ENCODE results near the gene PPFIBP2. TPM values are rescaled to one million over a fixed set of nuclear protein-coding genes. Genes with fewer than 3 reads are reported as not detected.
A peak's percentile ranks its signal among the peaks of the same experiment; 100 is the strongest.

PPFIBP2 gene
- total RNA-seq, 4 donors from 2014 or later, result 8.0 to 26.5 (median 11.3) TPM

GRCh38 chr11:7490054-7490453 lies 23.7 kb upstream of the PPFIBP2 start:
- no peaks in the 10 kb centered on the region for H3K27me3 ChIP-seq
- no peaks in the 10 kb centered on the region for H3K9me3 ChIP-seq
- peak; percentile 84 for ATAC-seq
- WGBS, 2 donors (ENCODE audit: low coverage in 1 of 2), result 75% methylated on average over 4 of the region's 4 CpGs; no CpG with 5 or more reads in 1 of the 2 donors
- TF ChIP-seq EP300 (IDR thresholded peaks at IDR 0.05), result no peak
- TF ChIP-seq CTCF (IDR thresholded peaks at IDR 0.05), result no peak
- TF ChIP-seq POLR2AphosphoS5 (IDR thresholded peaks at IDR 0.05), result no peak
- no peak for TF ChIP-seq POLR2A (IDR thresholded peaks at IDR 0.05)
- H3K36me3 ChIP-seq, result peaks cover 0 to 9% of the 10 kb centered on the region in 2 donors
- peak overlapping the region in 1 of 4 donors; percentile 8 for H3K27ac ChIP-seq
- no peak overlapping the region for H3K4me3 ChIP-seq
- H3K4me1 ChIP-seq, result peaks cover 0 to 7% (median 0%) of the 10 kb centered on the region in 3 donors

- TF ChIP-seq CTCF (IDR thresholded peaks at IDR 0.05), result no peak
- no peak for TF ChIP-seq POLR2A (IDR thresholded peaks at IDR 0.05)
- no peak for TF ChIP-seq EP300 (IDR thresholded peaks at IDR 0.05)
- TF ChIP-seq POLR2AphosphoS5 (IDR thresholded peaks at IDR 0.05), result no peak
- peak overlapping the region in 1 of 4 donors; percentile 8 for H3K27ac ChIP-seq
- H3K4me1 ChIP-seq, result peaks cover 0 to 7% (median 0%) of the 10 kb centered on the region in 3 donors
- no peak overlapping the region for H3K4me3 ChIP-seq
- no peaks in the 10 kb centered on the region for H3K9me3 ChIP-seq
- no peaks in the 10 kb centered on the region for H3K27me3 ChIP-seq
- ATAC-seq, result peak; percentile 53
- WGBS, 2 donors (ENCODE audit: low coverage in 1 of 2), result 44 to 90% methylated on average over 1 of the region's 1 CpG
- peaks cover 0 to 9% of the 10 kb centered on the region in 2 donors for H3K36me3 ChIP-seq
Measured at GRCh38 chr11:7490535-7490934, 23.3 kb upstream of the PPFIBP2 start.

- WGBS, 2 donors (ENCODE audit: low coverage in 1 of 2), result 80% methylated on average over 1 of the region's 1 CpG; no CpG with 5 or more reads in 1 of the 2 donors
- Histone ChIP-seq H3K9me3 (no peaks in the 10 kb centered on the region), H3K36me3 (peaks cover 0 to 9% of the 10 kb centered on the region in 2 donors), H3K27ac (no peak overlapping the region), H3K4me3 (no peak overlapping the region), H3K27me3 (no peaks in the 10 kb centered on the region), H3K4me1 (peaks cover 0 to 7% (median 0%) of the 10 kb centered on the region in 3 donors)
- ATAC-seq, result no peak
- TF ChIP-seq CTCF (IDR thresholded peaks at IDR 0.05) (no peak), POLR2A (IDR thresholded peaks at IDR 0.05) (no peak), POLR2AphosphoS5 (IDR thresholded peaks at IDR 0.05) (no peak), EP300 (IDR thresholded peaks at IDR 0.05) (no peak)
Measured at GRCh38 chr11:7492253-7492652, 21.5 kb upstream of the PPFIBP2 start.

- TF ChIP-seq EP300 (IDR thresholded peaks at IDR 0.05) (no peak), POLR2A (IDR thresholded peaks at IDR 0.05) (no peak), CTCF (IDR thresholded peaks at IDR 0.05) (no peak), POLR2AphosphoS5 (IDR thresholded peaks at IDR 0.05) (no peak)
- no peaks in the 10 kb centered on the region for H3K9me3 ChIP-seq
- H3K27me3 ChIP-seq, result no peaks in the 10 kb centered on the region
- no peak overlapping the region for H3K27ac ChIP-seq
- no peak overlapping the region for H3K4me3 ChIP-seq
- WGBS, 2 donors (ENCODE audit: low coverage in 1 of 2), result 58 to 100% methylated on average over 1 to 2 of the region's 2 CpGs
- peaks cover 0 to 7% (median 0%) of the 10 kb centered on the region in 3 donors for H3K4me1 ChIP-seq
- no peak for ATAC-seq
- peaks cover 0 to 4% of the 10 kb centered on the region in 2 donors for H3K36me3 ChIP-seq
Measured at GRCh38 chr11:7493670-7494069, 20.1 kb upstream of the PPFIBP2 start.

- Histone ChIP-seq H3K9me3 (no peaks in the 10 kb centered on the region), H3K27me3 (no peaks in the 10 kb centered on the region), H3K27ac (no peak overlapping the region), H3K36me3 (no peaks in the 10 kb centered on the region), H3K4me1 (peaks cover 0 to 7% (median 0%) of the 10 kb centered on the region in 3 donors), H3K4me3 (no peak overlapping the region)
- WGBS, 2 donors (ENCODE audit: low coverage in 1 of 2), result 85 to 87% methylated on average over 3 to 4 of the region's 5 CpGs
- no peak for TF ChIP-seq EP300 (IDR thresholded peaks at IDR 0.05)
- ATAC-seq, result no peak
Measured at GRCh38 chr11:7494086-7494745, 19.6 kb upstream of the PPFIBP2 start.
